ENCODE results near the gene CD82.

CD82 gene

DNA sequence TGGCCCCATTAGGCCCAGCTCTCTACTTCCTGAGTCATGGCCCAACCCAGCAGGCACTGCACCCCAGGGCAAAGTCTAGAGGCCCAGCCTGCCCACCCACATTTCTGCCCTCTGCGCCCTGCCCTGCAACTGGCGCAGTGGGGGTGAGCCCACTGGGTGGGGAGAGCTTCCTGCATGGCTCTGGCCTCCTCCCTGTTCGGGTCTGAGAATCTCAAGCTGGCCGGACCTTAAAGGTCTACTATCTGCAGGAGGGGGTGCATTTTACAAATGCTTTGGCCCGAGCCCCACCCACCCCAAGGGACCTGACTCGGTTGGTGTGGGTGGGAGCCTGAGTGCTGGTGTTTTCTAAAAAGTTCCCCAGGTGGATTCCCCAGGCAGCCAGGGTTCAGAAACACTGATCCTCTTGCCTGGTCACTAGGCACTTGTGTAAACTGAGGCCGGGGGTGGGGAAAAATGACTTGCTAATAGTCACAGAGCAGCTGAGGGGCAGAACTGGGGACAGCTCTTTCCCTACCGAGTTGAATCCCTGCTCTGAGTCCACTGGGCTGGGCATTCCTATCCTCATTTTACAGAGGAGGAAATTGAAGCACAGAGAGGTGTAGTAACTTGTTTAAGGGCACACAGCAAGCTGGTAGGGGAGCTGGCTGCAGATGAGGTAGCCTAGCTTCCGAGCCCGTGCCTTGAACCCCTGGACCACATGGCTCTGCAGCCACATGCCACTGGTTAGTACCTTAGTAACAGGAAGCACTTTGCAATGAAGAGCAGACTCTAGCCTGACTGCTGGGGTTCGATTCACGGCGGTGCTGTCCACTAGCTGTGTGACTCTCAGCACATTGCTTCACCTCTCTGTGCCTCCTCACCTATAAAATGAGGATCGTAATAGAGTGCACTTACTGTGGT lies 36.3 kb downstream of the CD82 start:
- Histone ChIP-seq H3K36me3 (peaks cover 92% of the 10 kb centered on the region), H3K4me3 (ENCODE audit: low read depth in 1 of 2, low read length in 1 of 2) (no peak overlapping the region), H3K9me3 (no peaks in the 10 kb centered on the region), H3K27ac (no peak overlapping the region), H3K4me1 (ENCODE audit: control insufficient read depth in 1 of 2, insufficient read depth in 1 of 2, low read depth in 1 of 2, low read length in 1 of 2) (peaks cover 4% of the 10 kb centered on the region in 2 experiments), H3K27me3 (no peaks in the 10 kb centered on the region)
- TF ChIP-seq, protein P1, sequence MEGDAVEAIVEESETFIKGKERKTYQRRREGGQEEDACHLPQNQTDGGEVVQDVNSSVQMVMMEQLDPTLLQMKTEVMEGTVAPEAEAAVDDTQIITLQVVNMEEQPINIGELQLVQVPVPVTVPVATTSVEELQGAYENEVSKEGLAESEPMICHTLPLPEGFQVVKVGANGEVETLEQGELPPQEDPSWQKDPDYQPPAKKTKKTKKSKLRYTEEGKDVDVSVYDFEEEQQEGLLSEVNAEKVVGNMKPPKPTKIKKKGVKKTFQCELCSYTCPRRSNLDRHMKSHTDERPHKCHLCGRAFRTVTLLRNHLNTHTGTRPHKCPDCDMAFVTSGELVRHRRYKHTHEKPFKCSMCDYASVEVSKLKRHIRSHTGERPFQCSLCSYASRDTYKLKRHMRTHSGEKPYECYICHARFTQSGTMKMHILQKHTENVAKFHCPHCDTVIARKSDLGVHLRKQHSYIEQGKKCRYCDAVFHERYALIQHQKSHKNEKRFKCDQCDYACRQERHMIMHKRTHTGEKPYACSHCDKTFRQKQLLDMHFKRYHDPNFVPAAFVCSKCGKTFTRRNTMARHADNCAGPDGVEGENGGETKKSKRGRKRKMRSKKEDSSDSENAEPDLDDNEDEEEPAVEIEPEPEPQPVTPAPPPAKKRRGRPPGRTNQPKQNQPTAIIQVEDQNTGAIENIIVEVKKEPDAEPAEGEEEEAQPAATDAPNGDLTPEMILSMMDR (IDR thresholded peaks at IDR 0.05) = no peak

DNA sequence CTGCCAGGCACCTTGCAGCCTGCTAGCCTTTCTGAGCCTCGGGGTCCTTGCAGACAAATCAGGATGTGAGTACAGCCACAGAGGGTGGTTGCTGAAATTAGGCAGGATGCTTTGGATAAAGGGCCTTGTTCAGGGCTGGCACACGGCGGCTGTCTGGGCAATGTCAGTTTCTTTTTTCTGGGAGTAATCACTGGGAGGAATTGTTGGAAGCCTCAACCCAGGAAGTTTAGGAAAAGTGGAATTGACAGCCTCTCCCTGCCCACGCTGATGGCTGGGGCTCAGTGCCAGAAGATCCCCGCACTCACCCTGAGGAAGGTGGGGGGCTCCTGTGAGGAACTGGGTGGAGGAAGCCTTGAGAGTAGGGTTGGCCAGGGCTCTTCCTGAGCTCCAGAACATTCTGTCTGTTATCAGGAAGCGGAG lies 37.4 kb downstream of the CD82 start:
- TF ChIP-seq, protein P1 (IDR thresholded peaks at IDR 0.05) = no peak

DNA sequence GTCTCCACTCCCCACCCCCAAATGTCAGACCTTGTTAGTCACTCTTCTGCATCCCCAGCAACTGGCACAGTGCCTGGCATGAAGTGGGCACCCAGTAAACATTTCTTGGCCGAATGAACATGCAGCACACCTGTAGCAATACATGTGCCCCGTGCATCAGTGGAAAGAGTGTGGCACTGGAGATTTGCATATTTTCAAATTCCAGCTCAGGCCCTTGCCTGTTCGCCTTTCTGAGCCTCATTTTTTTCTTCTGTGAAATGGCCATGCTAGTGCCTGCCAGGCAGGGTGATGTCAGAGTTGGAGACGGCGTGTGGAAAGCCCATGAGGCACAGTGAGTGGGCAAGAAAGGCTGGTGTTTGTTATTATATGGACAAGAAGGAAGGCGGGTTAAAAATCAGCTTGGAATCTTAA lies 38.7 kb downstream of the CD82 start:
- Histone ChIP-seq H3K36me3 (peaks cover 98% of the 10 kb centered on the region), H3K9me3 (no peaks in the 10 kb centered on the region), H3K4me3 (ENCODE audit: low read depth in 1 of 2, low read length in 1 of 2) (no peak overlapping the region), H3K27ac (no peak overlapping the region), H3K4me1 (ENCODE audit: control insufficient read depth in 1 of 2, insufficient read depth in 1 of 2, low read depth in 1 of 2, low read length in 1 of 2) (peaks cover 7 to 8% of the 10 kb centered on the region in 2 experiments), H3K27me3 (no peaks in the 10 kb centered on the region)
- TF ChIP-seq, protein P1 (IDR thresholded peaks at IDR 0.05) = no peak

More for the DNA sequence above, 37.4 kb downstream of the CD82 start:
- H3K27me3 ChIP-seq = no peaks in the 10 kb centered on the region
- peaks cover 95% of the 10 kb centered on the region for H3K36me3 ChIP-seq
- H3K4me1 ChIP-seq (ENCODE audit: control insufficient read depth in 1 of 2, insufficient read depth in 1 of 2, low read depth in 1 of 2, low read length in 1 of 2) = no peaks in the 10 kb centered on the region
- no peak overlapping the region for H3K4me3 ChIP-seq (ENCODE audit: low read depth in 1 of 2, low read length in 1 of 2)
- H3K27ac ChIP-seq = no peak overlapping the region
- H3K9me3 ChIP-seq = no peaks in the 10 kb centered on the region

DNA sequence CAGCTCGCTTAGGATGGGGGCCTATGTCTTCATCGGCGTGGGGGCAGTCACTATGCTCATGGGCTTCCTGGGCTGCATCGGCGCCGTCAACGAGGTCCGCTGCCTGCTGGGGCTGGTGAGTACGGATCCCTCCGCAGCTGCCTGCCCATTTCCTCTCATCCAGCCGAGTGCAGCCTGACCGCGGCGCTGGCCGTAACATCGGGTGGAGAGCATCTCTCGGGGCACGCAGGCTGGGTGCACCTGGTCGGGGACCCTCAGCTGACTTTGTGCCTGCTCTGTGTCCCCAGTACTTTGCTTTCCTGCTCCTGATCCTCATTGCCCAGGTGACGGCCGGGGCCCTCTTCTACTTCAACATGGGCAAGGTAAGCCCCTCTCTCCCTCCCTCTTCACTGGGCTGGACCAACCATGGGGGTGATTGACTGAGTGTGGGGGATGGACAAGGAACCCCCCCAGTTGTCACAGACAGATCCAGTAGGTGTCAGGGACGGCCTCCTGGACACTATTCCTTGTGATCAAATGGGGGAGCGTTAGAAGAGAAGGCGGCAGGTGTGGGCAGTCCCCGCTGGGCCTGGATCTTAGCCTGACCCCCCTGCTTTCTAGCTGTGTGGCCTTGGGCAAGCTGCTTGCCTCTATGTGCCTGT lies 39.7 kb downstream of the CD82 start:
- H3K4me3 ChIP-seq (ENCODE audit: low read depth in 1 of 2, low read length in 1 of 2) = no peak overlapping the region
- no peaks in the 10 kb centered on the region for H3K9me3 ChIP-seq
- TF ChIP-seq, protein P1 (IDR thresholded peaks at IDR 0.05) = no peak
- H3K4me1 ChIP-seq (ENCODE audit: control insufficient read depth in 1 of 2, insufficient read depth in 1 of 2, low read depth in 1 of 2, low read length in 1 of 2) = peaks cover 17 to 18% of the 10 kb centered on the region in 2 experiments
- no peaks in the 10 kb centered on the region for H3K27me3 ChIP-seq
- peaks cover 96% of the 10 kb centered on the region for H3K36me3 ChIP-seq
- H3K27ac ChIP-seq = no peak overlapping the region

DNA sequence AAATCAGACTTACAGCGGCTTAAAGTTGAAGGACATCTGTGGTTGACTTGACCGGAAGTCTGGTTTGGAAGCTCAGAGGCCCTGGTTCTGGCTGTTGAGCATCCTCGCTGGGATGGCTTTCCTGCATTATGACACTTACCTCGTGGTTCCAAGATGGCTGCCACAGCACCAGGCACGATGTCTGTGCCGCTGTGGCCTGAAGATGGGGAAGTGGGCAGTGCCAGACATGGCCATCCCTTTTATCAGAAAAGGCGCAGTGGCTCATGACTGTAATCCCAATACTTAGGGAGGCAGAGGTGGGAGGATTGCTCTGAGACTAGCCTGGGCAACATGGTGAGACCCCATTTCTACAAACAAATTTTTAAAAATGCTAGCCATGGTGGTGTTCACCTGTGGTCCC lies 40.5 kb downstream of the CD82 start:
- TF ChIP-seq, protein P1 (IDR thresholded peaks at IDR 0.05) = no peak
- Histone ChIP-seq H3K27ac (no peak overlapping the region), H3K9me3 (no peaks in the 10 kb centered on the region), H3K36me3 (peaks cover 96% of the 10 kb centered on the region), H3K4me3 (ENCODE audit: low read depth in 1 of 2, low read length in 1 of 2) (no peak overlapping the region), H3K4me1 (ENCODE audit: control insufficient read depth in 1 of 2, insufficient read depth in 1 of 2, low read depth in 1 of 2, low read length in 1 of 2) (peaks cover 17 to 18% of the 10 kb centered on the region in 2 experiments), H3K27me3 (no peaks in the 10 kb centered on the region)
